ENCODE measurements around the gene UPF2. TPM values are rescaled to one million over a fixed set of nuclear protein-coding genes. Genes with fewer than 3 reads are reported as not detected.
"Not testable (repeated sequence)": the region's sequence is repeated elsewhere in the genome, so short reads cannot be mapped to it uniquely, and the experiment has no call there.

The UPF2 gene
- total RNA-seq, 1 donor = 20.6 TPM

DNA sequence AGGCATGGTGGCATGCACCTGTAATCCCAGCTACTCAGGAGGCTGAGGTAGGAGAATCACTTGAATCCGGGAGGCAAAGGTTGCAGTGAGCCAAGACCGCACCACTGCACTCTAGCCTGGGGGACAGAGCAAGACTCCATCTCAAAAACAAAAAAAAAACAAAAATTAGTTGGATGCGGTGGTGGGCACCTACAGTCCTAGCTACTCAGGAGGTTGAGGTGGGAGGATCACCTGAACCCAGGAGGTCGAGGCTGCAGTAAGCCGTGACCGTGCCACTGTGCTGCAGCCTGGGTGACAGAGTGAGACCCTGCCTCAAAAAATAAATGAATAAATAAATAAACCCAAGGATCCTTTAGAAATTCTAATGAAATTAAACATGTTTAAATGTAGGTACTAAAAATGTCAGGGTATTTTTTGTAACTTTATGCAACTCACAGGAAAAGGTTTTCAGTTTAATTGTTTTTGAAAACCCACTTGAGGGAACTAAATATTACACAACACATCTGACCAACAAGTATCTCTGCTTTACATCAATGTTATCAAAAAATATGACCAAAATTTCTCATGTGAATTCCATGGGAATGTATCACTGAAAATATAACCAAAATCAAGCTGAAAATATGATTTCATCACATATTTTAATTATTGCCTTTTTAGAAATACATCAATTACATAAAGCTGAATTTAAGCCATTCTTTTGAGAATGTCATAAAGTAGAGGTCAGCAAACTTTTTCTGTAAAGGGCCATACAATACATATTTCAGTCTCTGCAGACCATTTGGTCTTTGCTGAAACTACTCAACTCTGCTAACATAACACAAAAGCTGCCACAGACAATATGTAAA, 23.9 kb downstream of the UPF2 start:
- no peak overlapping the region for H3K4me3 ChIP-seq (ENCODE audit: low read length)
- H3K27me3 ChIP-seq (ENCODE audit: insufficient read depth, low read length) = no peaks in the 10 kb centered on the region
- H3K4me1 ChIP-seq (ENCODE audit: insufficient read depth, low read length) = peaks cover 21% of the 10 kb centered on the region
- no peaks in the 10 kb centered on the region for H3K9me3 ChIP-seq (ENCODE audit: low read depth, low read length)

GRCh38 chr10:12013926-12014325, 28.7 kb downstream of the UPF2 start:
- Histone ChIP-seq H3K4me1 (ENCODE audit: insufficient read depth, low read length) (peaks cover under 1% of the 10 kb centered on the region), H3K9me3 (ENCODE audit: low read depth, low read length) (peaks cover 7% of the 10 kb centered on the region)

DNA sequence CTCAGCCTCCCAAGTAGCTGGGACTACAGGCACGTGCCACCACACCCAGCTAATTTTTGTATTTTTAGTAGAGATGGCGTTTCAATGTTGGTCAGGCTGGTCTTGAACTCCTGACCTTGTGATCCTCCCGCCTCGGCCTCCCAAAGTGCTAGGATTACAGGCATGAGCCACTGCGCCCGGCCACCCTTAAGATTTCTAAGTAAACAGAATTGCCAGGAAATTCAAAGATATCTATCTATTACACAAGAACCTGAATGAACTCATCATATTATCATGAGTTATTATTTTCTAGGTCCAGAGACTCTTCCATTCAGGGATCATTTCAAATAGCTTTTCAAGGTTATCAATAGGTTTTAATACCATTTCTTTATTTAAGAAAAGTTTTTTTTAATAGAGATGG, 29.2 kb downstream of the UPF2 start:
- not testable (repeated sequence) for H3K4me3 ChIP-seq (ENCODE audit: low read length); H3K27me3 ChIP-seq (ENCODE audit: insufficient read depth, low read length); H3K4me1 ChIP-seq (ENCODE audit: insufficient read depth, low read length); H3K9me3 ChIP-seq (ENCODE audit: low read depth, low read length)

More at GRCh38 chr10:12013926-12014325, 28.7 kb downstream of the UPF2 start:
- H3K4me3 ChIP-seq (ENCODE audit: low read length) = no peak overlapping the region
- H3K27me3 ChIP-seq (ENCODE audit: insufficient read depth, low read length) = no peaks in the 10 kb centered on the region

DNA sequence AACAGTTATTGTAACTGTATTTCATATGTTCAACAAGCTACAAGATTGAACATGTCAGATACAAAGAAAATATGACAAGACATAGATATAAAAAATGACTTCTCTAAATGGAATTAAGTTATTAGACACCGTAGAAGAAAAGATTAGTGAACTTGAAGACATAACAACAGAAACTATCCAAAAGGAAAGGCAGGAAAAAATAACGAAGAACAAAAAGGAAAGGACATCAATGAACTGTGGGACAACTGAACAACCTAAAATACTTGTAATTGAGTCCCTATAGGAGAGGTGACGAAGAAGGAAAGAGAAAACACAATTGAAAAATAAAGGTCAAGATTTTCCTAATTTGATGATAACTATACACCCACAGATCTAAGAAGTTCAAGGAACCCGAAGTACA, 32.3 kb downstream of the UPF2 start:
- Histone ChIP-seq H3K27me3 (ENCODE audit: insufficient read depth, low read length) (no peaks in the 10 kb centered on the region), H3K4me3 (ENCODE audit: low read length) (no peak overlapping the region), H3K4me1 (ENCODE audit: insufficient read depth, low read length) (no peaks in the 10 kb centered on the region), H3K9me3 (ENCODE audit: low read depth, low read length) (peaks cover 7% of the 10 kb centered on the region)

- H3K4me1 ChIP-seq (ENCODE audit: insufficient read depth, low read length); H3K9me3 ChIP-seq (ENCODE audit: low read depth, low read length); H3K4me3 ChIP-seq (ENCODE audit: low read length); H3K27me3 ChIP-seq (ENCODE audit: insufficient read depth, low read length): not testable (repeated sequence)
Measured at GRCh38 chr10:12008842-12009241, 33.8 kb downstream of the UPF2 start.

- H3K27me3 ChIP-seq (ENCODE audit: insufficient read depth, low read length) = no peaks in the 10 kb centered on the region
- H3K9me3 ChIP-seq (ENCODE audit: low read depth, low read length) = peaks cover 7% of the 10 kb centered on the region
- H3K4me1 ChIP-seq (ENCODE audit: insufficient read depth, low read length) = no peaks in the 10 kb centered on the region
- no peak overlapping the region for H3K4me3 ChIP-seq (ENCODE audit: low read length)
Measured at GRCh38 chr10:12006671-12007070, 35.9 kb downstream of the UPF2 start.

- Histone ChIP-seq H3K9me3 (ENCODE audit: low read depth, low read length) (no peaks in the 10 kb centered on the region), H3K4me1 (ENCODE audit: insufficient read depth, low read length) (peaks cover 6% of the 10 kb centered on the region), H3K4me3 (ENCODE audit: low read length) (no peak overlapping the region)
Measured at GRCh38 chr10:11993834-11994468, 48.7 kb downstream of the UPF2 start.

GRCh38 chr10:11988924-11989323, 53.7 kb downstream of the UPF2 start:
- no peak overlapping the region for H3K4me3 ChIP-seq (ENCODE audit: low read length)
- H3K27me3 ChIP-seq (ENCODE audit: insufficient read depth, low read length) = no peaks in the 10 kb centered on the region
- H3K4me1 ChIP-seq (ENCODE audit: insufficient read depth, low read length) = peaks cover 6% of the 10 kb centered on the region
- H3K9me3 ChIP-seq (ENCODE audit: low read depth, low read length) = no peaks in the 10 kb centered on the region

More at GRCh38 chr10:11993834-11994468, 48.7 kb downstream of the UPF2 start:
- no peaks in the 10 kb centered on the region for H3K27me3 ChIP-seq (ENCODE audit: insufficient read depth, low read length)

GRCh38 chr10:11986593-11987216, 55.9 kb downstream of the UPF2 start:
- H3K27me3 ChIP-seq (ENCODE audit: insufficient read depth, low read length) = no peaks in the 10 kb centered on the region

GRCh38 chr10:11982253-11982652, 60.4 kb downstream of the UPF2 start:
- no peaks in the 10 kb centered on the region for H3K4me1 ChIP-seq (ENCODE audit: insufficient read depth, low read length)
- no peak overlapping the region for H3K4me3 ChIP-seq (ENCODE audit: low read length)
- H3K27me3 ChIP-seq (ENCODE audit: insufficient read depth, low read length) = no peaks in the 10 kb centered on the region
- no peaks in the 10 kb centered on the region for H3K9me3 ChIP-seq (ENCODE audit: low read depth, low read length)

More at GRCh38 chr10:11986593-11987216, 55.9 kb downstream of the UPF2 start:
- no peak overlapping the region for H3K4me3 ChIP-seq (ENCODE audit: low read length)
- H3K9me3 ChIP-seq (ENCODE audit: low read depth, low read length) = no peaks in the 10 kb centered on the region
- H3K4me1 ChIP-seq (ENCODE audit: insufficient read depth, low read length) = no peaks in the 10 kb centered on the region

GRCh38 chr10:11975795-11976194, 66.8 kb downstream of the UPF2 start:
- Histone ChIP-seq H3K4me1 (ENCODE audit: insufficient read depth, low read length) (no peaks in the 10 kb centered on the region), H3K27me3 (ENCODE audit: insufficient read depth, low read length) (no peaks in the 10 kb centered on the region), H3K4me3 (ENCODE audit: low read length) (no peak overlapping the region), H3K9me3 (ENCODE audit: low read depth, low read length) (no peaks in the 10 kb centered on the region)

DNA sequence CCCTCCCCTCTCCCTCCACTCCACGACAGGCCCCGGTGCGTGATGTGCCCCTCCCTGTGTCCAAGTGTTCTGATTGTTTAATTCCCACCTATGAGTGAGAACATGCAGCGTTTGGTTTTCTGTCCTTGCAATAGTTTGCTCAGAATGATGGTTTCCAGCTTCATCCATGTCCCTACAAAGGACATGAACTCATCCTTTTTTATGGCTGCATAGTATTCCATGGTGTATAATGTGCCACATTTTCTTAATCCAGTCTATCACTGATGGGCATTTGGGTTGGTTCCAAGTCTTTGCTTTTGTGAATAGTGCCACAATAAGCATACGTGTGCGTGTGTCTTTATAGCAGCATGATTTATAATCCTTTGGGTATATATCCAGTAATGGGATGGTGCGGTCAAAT, 70.1 kb downstream of the UPF2 start:
- H3K27me3 ChIP-seq (ENCODE audit: insufficient read depth, low read length); H3K9me3 ChIP-seq (ENCODE audit: low read depth, low read length); H3K4me3 ChIP-seq (ENCODE audit: low read length); H3K4me1 ChIP-seq (ENCODE audit: insufficient read depth, low read length): not testable (repeated sequence)

GRCh38 chr10:11962176-11962575, 80.4 kb downstream of the UPF2 start:
- Histone ChIP-seq H3K4me1 (ENCODE audit: insufficient read depth, low read length) (no peaks in the 10 kb centered on the region), H3K9me3 (ENCODE audit: low read depth, low read length) (no peaks in the 10 kb centered on the region), H3K27me3 (ENCODE audit: insufficient read depth, low read length) (no peaks in the 10 kb centered on the region), H3K4me3 (ENCODE audit: low read length) (no peak overlapping the region)

DNA sequence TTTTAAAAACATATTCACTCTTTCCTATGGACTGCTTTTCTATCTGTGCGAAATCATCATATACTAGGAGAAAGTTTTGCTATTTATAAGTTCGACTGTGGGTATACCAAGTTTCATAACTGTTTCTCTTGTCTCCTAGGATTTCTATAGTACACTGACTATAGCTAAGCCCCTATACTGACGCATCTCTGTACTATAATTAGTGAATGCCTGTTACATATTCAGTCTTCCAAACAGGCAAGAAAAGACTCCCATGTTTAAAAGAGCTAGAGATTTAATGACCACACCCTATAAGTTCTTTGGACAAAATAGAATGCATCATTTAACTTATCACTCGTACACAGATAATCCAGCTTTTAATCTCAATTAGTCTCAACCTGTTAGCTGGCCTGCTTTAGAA, 80.8 kb downstream of the UPF2 start:
- Histone ChIP-seq H3K27me3 (ENCODE audit: insufficient read depth, low read length) (no peaks in the 10 kb centered on the region), H3K9me3 (ENCODE audit: low read depth, low read length) (no peaks in the 10 kb centered on the region), H3K4me3 (ENCODE audit: low read length) (no peak overlapping the region), H3K4me1 (ENCODE audit: insufficient read depth, low read length) (no peaks in the 10 kb centered on the region)

- no peaks in the 10 kb centered on the region for H3K27me3 ChIP-seq (ENCODE audit: insufficient read depth, low read length)
- H3K9me3 ChIP-seq (ENCODE audit: low read depth, low read length) = no peaks in the 10 kb centered on the region
- no peak overlapping the region for H3K4me3 ChIP-seq (ENCODE audit: low read length)
- H3K4me1 ChIP-seq (ENCODE audit: insufficient read depth, low read length) = no peaks in the 10 kb centered on the region
Measured at GRCh38 chr10:11959966-11960365, 82.6 kb downstream of the UPF2 start.

Measured in mononuclear cell (primary cell).